HG02981 (cell line): Measurements from ENCODE around the gene RPF1.

Source experiments
- ATAC-seq: cut with Tn5 transposase; IDR thresholded peaks from one replicate; pipeline ENCODE4 v1.9.1; 2021; ENCODE audit warnings: mild to moderate bottlenecking, moderate library complexity; ENCODE audit not compliant: unreplicated experiment

Gene RPF1

DNA sequence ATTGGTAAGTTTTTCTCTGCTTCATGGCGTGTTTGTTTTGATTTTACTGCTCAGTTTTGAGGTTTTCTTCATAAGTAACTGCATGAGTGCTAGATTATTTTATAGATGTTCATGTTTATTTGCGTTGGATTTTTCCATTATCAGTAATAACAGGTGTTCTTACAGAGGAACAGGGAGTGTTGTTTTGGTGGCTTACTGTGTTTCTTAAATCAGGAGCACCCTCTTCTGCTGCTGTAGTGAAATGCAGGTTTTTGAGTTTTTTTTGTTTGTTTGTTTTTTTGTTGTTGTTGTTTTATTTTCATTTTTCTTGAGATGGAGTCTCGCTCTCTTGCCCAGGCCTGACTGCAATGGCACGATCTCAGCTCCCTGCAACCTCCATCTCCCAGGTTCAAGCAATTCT lies 62.6 kb downstream of the RPF1 start:
- no peak for ATAC-seq
